HG02943 (cell line): ENCODE results near the gene RPS19.

ENCODE experiments used
- ATAC-seq: cut with Tn5 transposase; IDR thresholded peaks from one replicate; pipeline ENCODE4 v1.9.1; 2021; ENCODE audit warnings: mild to moderate bottlenecking, low read depth, moderate library complexity; ENCODE audit not compliant: unreplicated experiment

The RPS19 gene

GRCh38 chr19:41859618-41860418 lies at the start of gene RPS19:
Gene RPS19, plus strand, starts transcription at chr19:41860255. Its CDS starts 520 bp downstream, at chr19:41860775.
- peak; percentile 73 for ATAC-seq

- no peak for ATAC-seq
Measured at GRCh38 chr19:41810301-41810700, 49.8 kb upstream of the RPS19 start.

GRCh38 chr19:41811036-41811435 lies 49.0 kb upstream of the RPS19 start:
- ATAC-seq: no peak

- no peak for ATAC-seq
Measured at GRCh38 chr19:41811981-41812380, 48.1 kb upstream of the RPS19 start.

- ATAC-seq: no peak
Measured at GRCh38 chr19:41813911-41814310, 46.1 kb upstream of the RPS19 start.

- ATAC-seq: no peak
Measured at GRCh38 chr19:41815301-41815700, 44.8 kb upstream of the RPS19 start.

GRCh38 chr19:41816761-41817160 lies 43.3 kb upstream of the RPS19 start:
- ATAC-seq: no peak

- ATAC-seq: no peak
Measured at GRCh38 chr19:41821003-41821735, 38.9 kb upstream of the RPS19 start.

GRCh38 chr19:41837981-41838708 lies 21.9 kb upstream of the RPS19 start:
- no peak for ATAC-seq

- no peak for ATAC-seq
Measured at GRCh38 chr19:41839211-41839610, 20.8 kb upstream of the RPS19 start.

- ATAC-seq: no peak
Measured at GRCh38 chr19:41843371-41843770, 16.7 kb upstream of the RPS19 start.

GRCh38 chr19:41844601-41845000 lies 15.5 kb upstream of the RPS19 start, which contains the start of gene LYPD4:
Gene LYPD4, minus strand, starts transcription at chr19:41844683. Its CDS starts 5,398 bp downstream, at chr19:41839285.
- no peak for ATAC-seq

GRCh38 chr19:41845001-41845050 lies 15.2 kb upstream of the RPS19 start, which contains the start of gene DMRTC2:
Gene DMRTC2, plus strand, starts transcription at chr19:41845042. Its CDS starts 2,387 bp downstream, at chr19:41847429.
- ATAC-seq: no peak

GRCh38 chr19:41845051-41845590 lies 14.9 kb upstream of the RPS19 start:
- no peak for ATAC-seq

- ATAC-seq: no peak
Measured at GRCh38 chr19:41847351-41848105, 12.5 kb upstream of the RPS19 start.

GRCh38 chr19:41848666-41849065 lies 11.4 kb upstream of the RPS19 start:
- ATAC-seq: no peak

GRCh38 chr19:41849067-41849466 lies 11.0 kb upstream of the RPS19 start:
- no peak for ATAC-seq

GRCh38 chr19:41850381-41850780 lies 9.7 kb upstream of the RPS19 start:
- ATAC-seq: no peak

- ATAC-seq: no peak
Measured at GRCh38 chr19:41851456-41851855, 8.6 kb upstream of the RPS19 start.

- ATAC-seq: no peak
Measured at GRCh38 chr19:41853344-41853743, 6.7 kb upstream of the RPS19 start.

GRCh38 chr19:41853768-41854167 lies 6.3 kb upstream of the RPS19 start:
- no peak for ATAC-seq
